IMR-90 (cell line): ENCODE results near the gene CEL. TPM values are rescaled to one million over a fixed set of nuclear protein-coding genes. Genes with fewer than 3 reads are reported as not detected.
A peak's percentile ranks its signal among the peaks of the same experiment; 100 is the strongest.

Source experiments
- ATAC-seq: fragments of 200-7000 bp; cut with Tn5 transposase; 2 replicates; pipeline ENCODE4 v1.9.1; 2020; ENCODE audit warnings: low read depth, mild to moderate bottlenecking, moderate library complexity
- BruUV-seq: library from RNA; stranded (reverse); fragments of 400-500 nt; replicated peaks from 2 replicates; lab custom pipeline; 2021; lab: Mats Ljungman, UMichigan
- CTCF ChIA-PET: fragments of 300-600 bp; formaldehyde crosslinking; extraction: SDS; loops from one replicate; lab custom pipeline; 2021; ENCODE audit warnings: antibody characterized with exemption; lab: Yijun Ruan, JAX
- POLR2A ChIA-PET: fragments of 300-600 bp; sonication (Branson Sonifier 250); formaldehyde crosslinking; loops from one replicate; lab custom pipeline; 2022; ENCODE audit warnings: antibody characterized with exemption; ENCODE audit not compliant: unreplicated experiment; lab: Charles Lee
- DNase-seq: peaks from one replicate; pipeline ENCODE4 v3.0.0; 2013
- H2AFZ ChIP-seq: replicated peaks from 2 replicates; pipeline ENCODE3; 2013; ENCODE audit warnings: low read length, mild to moderate bottlenecking; ENCODE audit not compliant: poor library complexity
- H2AK5ac ChIP-seq: 2 replicates; pipeline ENCODE4 v1.6.1; 2013; ENCODE audit warnings: low read depth, low read length, inconsistent platforms
- H2AK9ac ChIP-seq: replicated peaks from 2 replicates; pipeline ENCODE3; 2013; ENCODE audit warnings: mild to moderate bottlenecking, low read depth, low read length, moderate library complexity; ENCODE audit not compliant: poor library complexity
- H2BK120ac ChIP-seq: 2 replicates; pipeline ENCODE4 v1.6.1; 2013; ENCODE audit warnings: low read depth, low read length, inconsistent platforms
- H2BK15ac ChIP-seq: 3 replicates; pipeline ENCODE4 v1.6.1; 2013; ENCODE audit warnings: low read depth, low read length, inconsistent platforms
- H2BK20ac ChIP-seq: 2 replicates; pipeline ENCODE4 v1.6.1; 2013; ENCODE audit warnings: low read depth, mild to moderate bottlenecking, inconsistent platforms, low read length, moderate library complexity
- H2BK5ac ChIP-seq: 2 replicates; pipeline ENCODE4 v1.6.1; 2013; ENCODE audit warnings: mild to moderate bottlenecking, low read depth, low read length, inconsistent platforms; ENCODE audit not compliant: poor library complexity, severe bottlenecking
- H3K14ac ChIP-seq: replicated peaks from 2 replicates; pipeline ENCODE4 v1.6.1; 2013; ENCODE audit warnings: low read depth, low read length, inconsistent platforms
- H3K18ac ChIP-seq: 2 replicates; pipeline ENCODE4 v1.6.1; 2013; ENCODE audit warnings: low read depth, low read length, control low read depth
- H3K23ac ChIP-seq: 2 replicates; pipeline ENCODE4 v1.6.1; 2013; ENCODE audit warnings: low read depth, low read length, inconsistent platforms
- H3K27ac ChIP-seq: 2 replicates; pipeline ENCODE4 v1.5.1; 2013; ENCODE audit warnings: mild to moderate bottlenecking, control low read depth, low read length; ENCODE audit not compliant: insufficient read depth
- H3K27me3 ChIP-seq: 2 replicates; pipeline ENCODE4 v1.6.1; 2013; ENCODE audit warnings: low read length; ENCODE audit not compliant: control insufficient read depth, insufficient read depth
- H3K36me3 ChIP-seq: 2 replicates; pipeline ENCODE4 v1.6.1; 2013; ENCODE audit warnings: low read length, mixed read lengths; ENCODE audit not compliant: control insufficient read depth, insufficient read depth
- H3K4ac ChIP-seq: 2 replicates; pipeline ENCODE4 v1.6.1; 2013; ENCODE audit warnings: low read depth, low read length, inconsistent platforms
- H3K4me1 ChIP-seq: 2 replicates; pipeline ENCODE4 v1.6.1; 2013; ENCODE audit warnings: low read length, mixed read lengths; ENCODE audit not compliant: control insufficient read depth, insufficient read depth
- H3K4me2 ChIP-seq: 2 replicates; pipeline ENCODE4 v1.6.1; 2013; ENCODE audit warnings: low read depth, mild to moderate bottlenecking, control low read depth, low read length, moderate library complexity
- H3K4me3 ChIP-seq: 2 replicates; pipeline ENCODE4 v1.5.1; 2013; ENCODE audit warnings: low read depth, mild to moderate bottlenecking, control low read depth, low read length, moderate library complexity; ENCODE audit not compliant: insufficient read depth
- H3K56ac ChIP-seq: 2 replicates; pipeline ENCODE4 v1.6.1; 2013; ENCODE audit warnings: low read length, inconsistent platforms; ENCODE audit not compliant: insufficient read depth; ENCODE audit errors: extremely low read depth
- H3K79me1 ChIP-seq, 2 experiments: 2 replicates each; pipeline ENCODE4 v1.6.1; 2013; ENCODE audit warnings: low read length in 2 of 2, inconsistent platforms in 1 of 2, low read depth in 1 of 2
- H3K9ac ChIP-seq: 2 replicates; pipeline ENCODE4 v1.6.1; 2013; ENCODE audit warnings: low read depth, low read length, control low read depth
- H3K9me1 ChIP-seq: 2 replicates; pipeline ENCODE4 v1.6.1; 2013; ENCODE audit warnings: low read length, inconsistent platforms; ENCODE audit not compliant: insufficient read depth
- H3K9me3 ChIP-seq: 2 replicates; pipeline ENCODE4 v1.6.1; 2013; ENCODE audit warnings: low read length; ENCODE audit not compliant: control insufficient read depth, insufficient read depth
- H4K20me1 ChIP-seq: 2 replicates; pipeline ENCODE4 v1.6.1; 2013; ENCODE audit warnings: low read length, inconsistent platforms; ENCODE audit not compliant: insufficient read depth
- H4K5ac ChIP-seq: 2 replicates; pipeline ENCODE4 v1.6.1; 2013; ENCODE audit warnings: mild to moderate bottlenecking, low read depth, low read length, control low read depth
- H4K8ac ChIP-seq, 2 experiments: 2 replicates each; pipeline ENCODE4 v1.6.1; 2013; ENCODE audit warnings: low read depth in 2 of 2, low read length in 2 of 2, control low read depth in 1 of 2, inconsistent platforms in 1 of 2
- H4K91ac ChIP-seq: 2 replicates; pipeline ENCODE4 v1.6.1; 2013; ENCODE audit warnings: low read depth, low read length, inconsistent platforms; ENCODE audit not compliant: insufficient read depth
- BHLHE40 ChIP-seq: fragments of 150-350 bp; IDR thresholded peaks from 2 replicates; pipeline ENCODE4 v1.6.1; 2016; ENCODE audit warnings: mild to moderate bottlenecking, low read depth, low read length
- CEBPB ChIP-seq: IDR thresholded peaks from 2 replicates; pipeline ENCODE4 v1.6.1; 2012; ENCODE audit warnings: low read depth, low read length, improper control_type of control experiment
- CHD1 ChIP-seq: IDR thresholded peaks from 2 replicates; pipeline ENCODE4 v1.6.1; 2012; ENCODE audit warnings: low read depth, low read length, improper control_type of control experiment
- CTCF ChIP-seq: conservative IDR thresholded peaks from 2 replicates; pipeline ENCODE4 v1.5.1; 2012; ENCODE audit warnings: mild to moderate bottlenecking, low read depth, low read length, improper control_type of control experiment
- ELK1 ChIP-seq: fragments of 150-350 bp; IDR thresholded peaks from 2 replicates; pipeline ENCODE4 v1.6.1; 2016; ENCODE audit warnings: low read depth, mild to moderate bottlenecking, low read length, moderate library complexity, borderline replicate concordance
- MAFK ChIP-seq: IDR thresholded peaks from 2 replicates; pipeline ENCODE4 v1.6.1; 2012; ENCODE audit warnings: low read depth, low read length, improper control_type of control experiment
- MAZ ChIP-seq: IDR thresholded peaks from 2 replicates; pipeline ENCODE4 v1.6.1; 2012; ENCODE audit warnings: low read depth, mild to moderate bottlenecking, low read length, improper control_type of control experiment, moderate library complexity, borderline replicate concordance
- MXI1 ChIP-seq: IDR thresholded peaks from 2 replicates; pipeline ENCODE4 v1.6.1; 2012; ENCODE audit warnings: low read depth, mild to moderate bottlenecking, low read length, moderate library complexity, borderline replicate concordance
- NFE2L2 ChIP-seq: fragments of 150-350 bp; IDR thresholded peaks from 2 replicates; pipeline ENCODE4 v1.6.1; 2016; ENCODE audit warnings: low read depth, mild to moderate bottlenecking, low read length
- POLR2A ChIP-seq: IDR thresholded peaks from 2 replicates; pipeline ENCODE4 v1.6.1; 2012; ENCODE audit warnings: mild to moderate bottlenecking, low read depth, low read length
- RAD21 ChIP-seq: IDR thresholded peaks from 2 replicates; pipeline ENCODE4 v1.6.1; 2012; ENCODE audit warnings: low read length, improper control_type of control experiment
- RCOR1 ChIP-seq: IDR thresholded peaks from 2 replicates; pipeline ENCODE4 v1.6.1; 2012; ENCODE audit warnings: mild to moderate bottlenecking, low read length, improper control_type of control experiment; ENCODE audit not compliant: insufficient replicate concordance
- RFX5 ChIP-seq: IDR thresholded peaks from 2 replicates; pipeline ENCODE4 v1.8.0; 2012; ENCODE audit warnings: low read depth, mild to moderate bottlenecking, low read length, moderate library complexity
- SMC3 ChIP-seq: fragments of 150-350 bp; IDR thresholded peaks from 2 replicates; pipeline ENCODE4 v1.6.1; 2016; ENCODE audit warnings: low read depth, mild to moderate bottlenecking, antibody characterized with exemption, low read length, moderate library complexity
- USF2 ChIP-seq: fragments of 150-350 bp; IDR thresholded peaks from 2 replicates; pipeline ENCODE4 v1.6.1; 2017; ENCODE audit warnings: mild to moderate bottlenecking, antibody characterized with exemption, low read length, low read depth
- WGBS, 2 experiments: methylation state at CpG; one replicate each; pipeline versions ENCODE4 v1.1.5 to v1.1.7; 2013; ENCODE audit warnings: missing lambda C conversion rate in 2 of 2; ENCODE audit not compliant: insufficient read length in 1 of 2; ENCODE audit errors: extremely low coverage in 2 of 2; 5-methylcytosine and 5-hydroxymethylcytosine counted together
- dilution Hi-C: fragments of 300-500 bp; cut with HindIII; formaldehyde crosslinking; loops from one replicate; pipeline ENCODE4 v1.14.3; 2018; ENCODE audit warnings: low sequenced_read_pairs; ENCODE audit not compliant: unreplicated experiment
- in situ Hi-C: fragments of 300-500 bp; cut with MboI; formaldehyde crosslinking; loops from 3 replicates; pipeline ENCODE4 v1.14.3; 2019; ENCODE audit warnings: low sequenced_read_pairs, inconsistent platforms, mixed read lengths
- intact Hi-C: fragments of 100-400 bp; cut with micrococcal nuclease; formaldehyde crosslinking; loops from 2 replicates; pipeline ENCODE4 v1.10.0; 2022
- polyA plus RNA-seq, 3 experiments: library from polyadenylated mRNA; depleted of rRNA; stranded (reverse); fragments of >200 nt; gene quantifications; 2 replicates each; pipeline ENCODE4 v1.2.3, GENCODE V29; 2012; ENCODE audit warnings: low replicate concordance in 1 of 3
- total RNA-seq: library from RNA; depleted of rRNA; stranded (reverse); fragments of >200 nt; gene quantifications from 2 replicates; pipeline ENCODE4 v1.2.3, GENCODE V29; 2012

The CEL gene
- total and polyA plus RNA-seq, 2 of the 4 experiments (the other 2 are of a cell fraction): under 0.01 to 0.75 TPM

GRCh38 chr9:133031496-133031911 is 30.3 kb upstream of the CEL start:
- WGBS, 2 experiments: 80% methylated on average over 1 of the region's 10 CpGs; no CpG with 5 or more reads in 1 of the 2 experiments
- intact Hi-C loops (no loop called here), dilution Hi-C loops (no loop called here), in situ Hi-C loops (loop anchor here (25.0 kb wide), 1 partner anchor 456 kb away; the partner anchor contains the start of gene SLC2A6)
- Histone ChIP-seq H3K9me3 (no peaks in the 10 kb centered on the region), H4K91ac (no peak overlapping the region), H3K23ac (no peak overlapping the region), H3K9me1 (peaks cover 5% of the 10 kb centered on the region), H3K27me3 (no peaks in the 10 kb centered on the region), H2BK5ac (no peak overlapping the region), H2BK120ac (no peak overlapping the region), H3K79me1 (peaks cover 45 to 69% of the 10 kb centered on the region in 2 experiments), H4K5ac (no peak overlapping the region), H3K9ac (peak overlapping the region; percentile 97; the same call in 1 of the 2 replicates), H3K56ac (no peak overlapping the region), H4K8ac (peak overlapping the region; percentile 28 to 99; a peak in 2 of 4 replicates), H3K27ac (no peak overlapping the region; the same call in 1 of the 2 replicates), H3K4me2 (peak overlapping the region; percentile 92), H2AK9ac (peak overlapping the region; percentile 60), H3K4ac (no peak overlapping the region), H3K14ac (no peak overlapping the region), H2AFZ (no peak overlapping the region), H2AK5ac (peak overlapping the region; percentile 75), H3K4me3 (peak overlapping the region; percentile 94), H4K20me1 (peaks cover 28% of the 10 kb centered on the region), H3K18ac (no peak overlapping the region), H3K36me3 (peaks cover 7% of the 10 kb centered on the region; the same call in 1 of the 2 replicates), H3K4me1 (peaks cover 6% of the 10 kb centered on the region), H2BK20ac (no peak overlapping the region), H2BK15ac (no peak overlapping the region)
- TF ChIP-seq BHLHE40 (no peak), MXI1 (no peak), RCOR1 (no peak), NFE2L2 (no peak), RFX5 (no peak), CEBPB (no peak), CHD1 (no peak), MAZ (no peak), CTCF (no peak), RAD21 (no peak), SMC3 (no peak), USF2 (no peak), POLR2A (no peak), ELK1 (no peak), MAFK (no peak)
- ATAC-seq (no peak), DNase-seq (no peak)
- no TSS peak for BruUV-seq
- POLR2A ChIA-PET: no interaction called here
- CTCF ChIA-PET: interaction anchor here (1.7 kb wide), 2 partner anchors 10 kb away, joined by 8 to 10 read pairs; no protein-coding TSS in a partner anchor
